Karpas-422 (cell line): Measurements from ENCODE around the gene GALR1. TPM values are rescaled to one million over a fixed set of nuclear protein-coding genes. Genes with fewer than 3 reads are reported as not detected.
A peak's percentile ranks its signal among the peaks of the same experiment; 100 is the strongest.
"Not testable (repeated sequence)": the region's sequence is repeated elsewhere in the genome, so short reads cannot be mapped to it uniquely, and the experiment has no call there.

Source experiments
- DNase-seq: peaks from one replicate; pipeline ENCODE4 v3.0.0-alpha.2; 2015
- H2AFZ ChIP-seq: fragments of 200-600 bp; sonication (generic); 2 replicates; pipeline ENCODE4 v1.6.1; 2014; ENCODE audit warnings: antibody characterized with exemption, low read length, mixed read lengths
- H3K27ac ChIP-seq: fragments of 200-600 bp; sonication (generic); 2 replicates; pipeline ENCODE4 v1.5.1; 2014; ENCODE audit warnings: mild to moderate bottlenecking, low read length, moderate library complexity
- H3K27me3 ChIP-seq: fragments of 200-600 bp; sonication (generic); 2 replicates; pipeline ENCODE4 v1.6.1; 2014; ENCODE audit warnings: low read length, mixed read lengths
- H3K36me3 ChIP-seq: fragments of 200-600 bp; sonication (generic); 2 replicates; pipeline ENCODE4 v1.6.1; 2014; ENCODE audit warnings: low read length, mixed read lengths; ENCODE audit not compliant: insufficient read depth
- H3K4me1 ChIP-seq: fragments of 200-600 bp; sonication (generic); 2 replicates; pipeline ENCODE4 v1.6.1; 2014; ENCODE audit warnings: mild to moderate bottlenecking, low read length, mixed read lengths
- H3K4me2 ChIP-seq: fragments of 200-600 bp; sonication (generic); 2 replicates; pipeline ENCODE4 v1.6.1; 2014; ENCODE audit warnings: low read length, low read depth, mild to moderate bottlenecking; ENCODE audit not compliant: poor library complexity, severe bottlenecking
- H3K4me3 ChIP-seq: fragments of 200-600 bp; sonication (generic); 2 replicates; pipeline ENCODE4 v1.5.1; 2014; ENCODE audit warnings: mild to moderate bottlenecking, antibody characterized with exemption, low read length, mixed read lengths
- H3K79me2 ChIP-seq: fragments of 200-600 bp; sonication (generic); 2 replicates; pipeline ENCODE4 v1.6.1; 2014; ENCODE audit warnings: mild to moderate bottlenecking, low read length, mixed read lengths
- H3K9ac ChIP-seq: fragments of 200-600 bp; sonication (generic); 2 replicates; pipeline ENCODE4 v1.6.0; 2014; ENCODE audit warnings: low read length
- H3K9me2 ChIP-seq: fragments of 200-600 bp; sonication (generic), shearing (Covaris generic); replicated peaks from 2 replicates; pipeline ENCODE4 v1.6.0; 2014; ENCODE audit warnings: mild to moderate bottlenecking, low read length, moderate library complexity; ENCODE audit not compliant: insufficient read depth
- H3K9me3 ChIP-seq: fragments of 300-700, 200-600 bp; sonication (generic); 2 replicates; pipeline ENCODE4 v1.6.1; 2014; ENCODE audit warnings: low read length, mixed read lengths
- H4K20me1 ChIP-seq: fragments of 200-600 bp; sonication (generic); 2 replicates; pipeline ENCODE4 v1.6.1; 2014; ENCODE audit warnings: mild to moderate bottlenecking, antibody characterized with exemption, low read length, low read depth; ENCODE audit not compliant: insufficient read depth
- total RNA-seq: library from RNA; depleted of rRNA; stranded (reverse); fragments of >200 nt; shearing (Covaris generic); gene quantifications from 2 replicates; pipeline ENCODE4 v1.2.3, GENCODE V29; 2014; ENCODE audit warnings: low replicate concordance

Gene GALR1
- total RNA-seq, 1 experiment from 2014 or later, result not detected

- DNase-seq, result no peak
- Histone ChIP-seq H3K36me3 (no peaks in the 10 kb centered on the region), H3K4me3 (no peak overlapping the region), H2AFZ (no peak overlapping the region), H3K9me2 (no peaks in the 10 kb centered on the region), H3K79me2 (no peaks in the 10 kb centered on the region), H3K4me1 (no peaks in the 10 kb centered on the region), H4K20me1 (no peaks in the 10 kb centered on the region), H3K4me2 (no peak overlapping the region), H3K9ac (no peak overlapping the region), H3K9me3 (peaks cover 18% of the 10 kb centered on the region), H3K27ac (no peak overlapping the region), H3K27me3 (0 out of 2 replicates have a peak, but pooled peaks cover 2% of the 10 kb centered on the region)
Measured at GRCh38 chr18:77234504-77235365, 14.9 kb upstream of the GALR1 start.

GRCh38 chr18:77239285-77239684 is 10.4 kb upstream of the GALR1 start:
- H3K9ac ChIP-seq, H2AFZ ChIP-seq, H3K27ac ChIP-seq, H3K4me3 ChIP-seq, H3K27me3 ChIP-seq, H3K4me2 ChIP-seq, H3K9me2 ChIP-seq, H3K79me2 ChIP-seq, H4K20me1 ChIP-seq, H3K36me3 ChIP-seq, H3K4me1 ChIP-seq: not testable (repeated sequence)
- peaks cover 31% of the 10 kb centered on the region for H3K9me3 ChIP-seq
- DNase-seq, result peak; percentile 58

GRCh38 chr18:77248873-77249568 is 627 bp upstream of the GALR1 start:
- H3K27ac ChIP-seq, result no peak overlapping the region
- no peaks in the 10 kb centered on the region for H3K9me2 ChIP-seq
- no peak overlapping the region for H2AFZ ChIP-seq
- no peaks in the 10 kb centered on the region for H3K4me1 ChIP-seq
- no peaks in the 10 kb centered on the region for H3K36me3 ChIP-seq
- DNase-seq, result no peak
- no peaks in the 10 kb centered on the region for H3K27me3 ChIP-seq
- H3K79me2 ChIP-seq, result no peaks in the 10 kb centered on the region
- no peak overlapping the region for H3K4me2 ChIP-seq
- no peak overlapping the region for H3K9ac ChIP-seq
- no peak overlapping the region for H3K4me3 ChIP-seq
- H3K9me3 ChIP-seq, result peaks cover 17% of the 10 kb centered on the region
- H4K20me1 ChIP-seq, result no peaks in the 10 kb centered on the region

GRCh38 chr18:77250501-77250925 is 865 bp downstream of the GALR1 start:
- H3K4me3 ChIP-seq, result no peak overlapping the region
- DNase-seq, result no peak
- H3K9me3 ChIP-seq, result peaks cover 17% of the 10 kb centered on the region
- H3K79me2 ChIP-seq, result no peaks in the 10 kb centered on the region
- H3K27ac ChIP-seq, result no peak overlapping the region
- H3K4me1 ChIP-seq, result no peaks in the 10 kb centered on the region
- no peak overlapping the region for H3K4me2 ChIP-seq
- no peaks in the 10 kb centered on the region for H3K36me3 ChIP-seq
- no peak overlapping the region for H2AFZ ChIP-seq
- H4K20me1 ChIP-seq, result no peaks in the 10 kb centered on the region
- H3K27me3 ChIP-seq, result no peaks in the 10 kb centered on the region
- no peak overlapping the region for H3K9ac ChIP-seq
- no peaks in the 10 kb centered on the region for H3K9me2 ChIP-seq

- no peak overlapping the region for H2AFZ ChIP-seq
- H3K27ac ChIP-seq, result no peak overlapping the region
- H3K9ac ChIP-seq, result no peak overlapping the region
- no peaks in the 10 kb centered on the region for H3K27me3 ChIP-seq
- DNase-seq, result no peak
- no peaks in the 10 kb centered on the region for H3K79me2 ChIP-seq
- H3K9me3 ChIP-seq, result peaks cover 17% of the 10 kb centered on the region
- H3K36me3 ChIP-seq, result no peaks in the 10 kb centered on the region
- no peaks in the 10 kb centered on the region for H4K20me1 ChIP-seq
- H3K4me2 ChIP-seq, result no peak overlapping the region
- H3K9me2 ChIP-seq, result no peaks in the 10 kb centered on the region
- no peak overlapping the region for H3K4me3 ChIP-seq
- no peaks in the 10 kb centered on the region for H3K4me1 ChIP-seq
Measured at GRCh38 chr18:77250926-77251729, 1.5 kb downstream of the GALR1 start.

GRCh38 chr18:77251730-77252050 is 2.0 kb downstream of the GALR1 start:
- Histone ChIP-seq H3K27me3 (no peaks in the 10 kb centered on the region), H3K9ac (no peak overlapping the region), H3K27ac (no peak overlapping the region), H2AFZ (no peak overlapping the region), H4K20me1 (no peaks in the 10 kb centered on the region), H3K4me1 (no peaks in the 10 kb centered on the region), H3K4me2 (no peak overlapping the region), H3K79me2 (no peaks in the 10 kb centered on the region), H3K9me3 (peaks cover 17% of the 10 kb centered on the region), H3K4me3 (no peak overlapping the region), H3K36me3 (no peaks in the 10 kb centered on the region), H3K9me2 (no peaks in the 10 kb centered on the region)
- no peak for DNase-seq

- peaks cover 22% of the 10 kb centered on the region for H3K9me3 ChIP-seq
- no peaks in the 10 kb centered on the region for H3K79me2 ChIP-seq
- no peak overlapping the region for H2AFZ ChIP-seq
- no peaks in the 10 kb centered on the region for H3K9me2 ChIP-seq
- no peaks in the 10 kb centered on the region for H3K36me3 ChIP-seq
- no peaks in the 10 kb centered on the region for H4K20me1 ChIP-seq
- H3K4me3 ChIP-seq, result no peak overlapping the region
- H3K27ac ChIP-seq, result no peak overlapping the region
- no peaks in the 10 kb centered on the region for H3K27me3 ChIP-seq
- no peak overlapping the region for H3K4me2 ChIP-seq
- no peaks in the 10 kb centered on the region for H3K4me1 ChIP-seq
- DNase-seq, result no peak
- no peak overlapping the region for H3K9ac ChIP-seq
Measured at GRCh38 chr18:77254711-77255405, 5.2 kb downstream of the GALR1 start.
